ENCODE results near the gene MARCHF4.

The MARCHF4 gene

DNA sequence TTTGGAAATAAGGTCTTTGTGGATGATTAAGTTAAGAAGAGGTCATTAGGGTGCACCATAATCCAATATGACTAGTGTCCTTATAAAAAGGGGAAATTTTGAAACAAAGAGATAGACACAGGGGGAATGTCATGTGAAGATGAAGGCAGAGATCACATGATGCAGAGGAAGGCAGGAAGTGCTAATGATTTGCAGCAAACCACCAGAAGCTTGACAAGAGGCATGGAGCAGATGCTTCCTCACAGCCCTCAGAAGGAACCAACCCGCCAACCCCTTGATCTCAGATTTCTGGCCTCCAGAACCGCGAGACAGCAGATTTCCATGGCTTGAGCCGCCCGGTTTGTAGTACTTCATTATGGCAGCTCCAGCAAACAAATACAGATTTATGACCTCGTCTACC lies 22.6 kb upstream of the MARCHF4 start:
- H4K20me1 ChIP-seq (ENCODE audit: insufficient read depth, low read length): no peaks in the 10 kb centered on the region
- H3K4me1 ChIP-seq (ENCODE audit: insufficient read depth, low read length, severe bottlenecking): no peaks in the 10 kb centered on the region
- no peak overlapping the region for H3K4me2 ChIP-seq (ENCODE audit: low read length)
- H3K27ac ChIP-seq (ENCODE audit: low read depth, low read length, poor library complexity, severe bottlenecking): no peak overlapping the region
- H2AFZ ChIP-seq (ENCODE audit: low read length): no peak overlapping the region
- H3K79me2 ChIP-seq (ENCODE audit: insufficient read depth, low read length): no peaks in the 10 kb centered on the region
- no peaks in the 10 kb centered on the region for H3F3A ChIP-seq (ENCODE audit: insufficient read depth, low read length)
- H3K4me3 ChIP-seq (ENCODE audit: low read depth, low read length, poor library complexity, severe bottlenecking): no peak overlapping the region
- no peaks in the 10 kb centered on the region for H3K36me3 ChIP-seq (ENCODE audit: insufficient read depth, low read length)
- H3K9me3 ChIP-seq (ENCODE audit: low read length): no peaks in the 10 kb centered on the region
- no peaks in the 10 kb centered on the region for H3K27me3 ChIP-seq (ENCODE audit: insufficient read depth, low read length)
- no peaks in the 10 kb centered on the region for H3K9me2 ChIP-seq (ENCODE audit: low read depth, low read length)
- H3K9ac ChIP-seq (ENCODE audit: low read length): no peak overlapping the region
- no peak for TF ChIP-seq EZH2 (IDR thresholded peaks at IDR 0.05; ENCODE audit: borderline replicate concordance, low read length)
- TF ChIP-seq, protein P1, sequence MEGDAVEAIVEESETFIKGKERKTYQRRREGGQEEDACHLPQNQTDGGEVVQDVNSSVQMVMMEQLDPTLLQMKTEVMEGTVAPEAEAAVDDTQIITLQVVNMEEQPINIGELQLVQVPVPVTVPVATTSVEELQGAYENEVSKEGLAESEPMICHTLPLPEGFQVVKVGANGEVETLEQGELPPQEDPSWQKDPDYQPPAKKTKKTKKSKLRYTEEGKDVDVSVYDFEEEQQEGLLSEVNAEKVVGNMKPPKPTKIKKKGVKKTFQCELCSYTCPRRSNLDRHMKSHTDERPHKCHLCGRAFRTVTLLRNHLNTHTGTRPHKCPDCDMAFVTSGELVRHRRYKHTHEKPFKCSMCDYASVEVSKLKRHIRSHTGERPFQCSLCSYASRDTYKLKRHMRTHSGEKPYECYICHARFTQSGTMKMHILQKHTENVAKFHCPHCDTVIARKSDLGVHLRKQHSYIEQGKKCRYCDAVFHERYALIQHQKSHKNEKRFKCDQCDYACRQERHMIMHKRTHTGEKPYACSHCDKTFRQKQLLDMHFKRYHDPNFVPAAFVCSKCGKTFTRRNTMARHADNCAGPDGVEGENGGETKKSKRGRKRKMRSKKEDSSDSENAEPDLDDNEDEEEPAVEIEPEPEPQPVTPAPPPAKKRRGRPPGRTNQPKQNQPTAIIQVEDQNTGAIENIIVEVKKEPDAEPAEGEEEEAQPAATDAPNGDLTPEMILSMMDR (IDR thresholded peaks at IDR 0.05; ENCODE audit: low read length): no peak

DNA sequence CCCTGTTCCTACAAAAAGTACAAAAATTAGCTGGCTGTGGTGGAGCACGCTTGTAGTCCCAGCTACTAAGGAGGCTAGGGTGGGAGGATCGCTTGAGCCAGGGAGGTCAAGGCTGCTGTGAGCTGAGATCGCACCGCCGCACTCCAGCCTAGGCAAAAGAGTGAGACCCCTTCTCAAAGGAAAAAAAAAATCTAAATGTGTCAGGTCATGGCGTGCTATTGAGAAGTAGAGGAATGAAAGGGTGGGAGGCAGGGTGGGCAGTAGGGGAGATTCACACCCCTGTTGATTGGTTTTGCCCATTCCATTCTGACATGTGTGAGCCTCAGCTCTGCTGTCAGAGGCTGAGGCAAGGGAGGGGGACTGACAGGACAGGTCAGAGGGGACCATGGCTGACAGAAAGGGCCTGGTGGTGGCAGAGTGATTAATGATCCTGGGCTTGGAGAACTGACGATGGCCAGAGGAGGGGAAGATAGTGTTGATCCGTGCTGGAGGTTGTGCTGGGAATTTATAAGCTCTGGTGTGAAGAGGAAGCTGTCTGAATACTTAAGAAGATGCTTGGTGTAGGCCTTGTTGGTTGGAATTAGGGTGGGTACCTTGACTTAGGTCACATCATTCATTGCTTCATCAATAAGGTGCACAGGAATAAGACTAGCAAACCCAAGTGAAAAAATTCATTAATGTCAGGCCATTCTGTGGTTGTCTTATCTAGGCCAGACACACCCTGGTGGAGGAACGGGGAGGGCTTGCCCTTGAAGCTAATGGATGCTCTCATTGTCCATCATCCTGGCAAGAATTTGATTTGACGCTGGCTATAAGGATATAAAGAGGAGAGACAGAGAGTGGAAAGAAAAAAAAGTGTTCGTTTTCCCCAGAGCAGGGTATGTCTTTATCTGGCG lies 20.9 kb upstream of the MARCHF4 start:
- Histone ChIP-seq H3K4me1 (ENCODE audit: insufficient read depth, low read length, severe bottlenecking) (no peaks in the 10 kb centered on the region), H3K9me2 (ENCODE audit: low read depth, low read length) (no peaks in the 10 kb centered on the region), H4K20me1 (ENCODE audit: insufficient read depth, low read length) (no peaks in the 10 kb centered on the region), H3K4me3 (ENCODE audit: low read depth, low read length, poor library complexity, severe bottlenecking) (no peak overlapping the region), H3K9me3 (ENCODE audit: low read length) (no peaks in the 10 kb centered on the region), H3K27me3 (ENCODE audit: insufficient read depth, low read length) (no peaks in the 10 kb centered on the region), H3K79me2 (ENCODE audit: insufficient read depth, low read length) (no peaks in the 10 kb centered on the region), H3F3A (ENCODE audit: insufficient read depth, low read length) (no peaks in the 10 kb centered on the region), H3K27ac (ENCODE audit: low read depth, low read length, poor library complexity, severe bottlenecking) (no peak overlapping the region), H3K9ac (ENCODE audit: low read length) (no peak overlapping the region), H3K36me3 (ENCODE audit: insufficient read depth, low read length) (no peaks in the 10 kb centered on the region), H2AFZ (ENCODE audit: low read length) (no peak overlapping the region), H3K4me2 (ENCODE audit: low read length) (no peak overlapping the region)
- TF ChIP-seq, protein P1 (IDR thresholded peaks at IDR 0.05; ENCODE audit: low read length): no peak
- TF ChIP-seq EZH2 (IDR thresholded peaks at IDR 0.05; ENCODE audit: borderline replicate concordance, low read length): no peak

DNA sequence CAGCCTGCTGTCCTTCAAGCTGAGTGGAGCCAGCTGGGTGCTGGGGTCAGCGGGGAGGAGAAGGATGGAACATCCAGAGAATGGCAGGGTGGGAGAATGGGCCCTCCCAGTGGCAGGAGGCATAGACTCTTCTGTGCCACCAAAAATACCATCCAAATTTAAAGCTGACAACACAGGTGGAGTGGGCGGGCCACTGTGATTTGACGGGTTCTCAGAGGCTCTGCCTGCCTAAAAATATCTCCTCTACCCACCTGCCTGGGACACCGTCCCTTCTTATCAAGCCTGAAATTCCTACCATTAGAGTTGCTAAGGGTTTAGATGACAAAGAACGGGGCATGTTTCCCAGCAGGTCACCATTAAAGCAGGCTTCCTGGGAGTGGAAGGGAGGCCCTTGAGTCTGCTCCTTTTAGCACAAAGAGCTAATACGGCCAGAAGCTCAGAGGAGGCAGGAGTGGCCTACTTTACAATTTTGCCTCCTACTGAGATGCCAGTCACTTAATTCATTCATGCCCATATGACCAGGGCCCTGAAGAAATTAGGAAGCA lies 19.8 kb upstream of the MARCHF4 start:
- Histone ChIP-seq H3K4me3 (ENCODE audit: low read depth, low read length, poor library complexity, severe bottlenecking) (no peak overlapping the region), H2AFZ (ENCODE audit: low read length) (no peak overlapping the region), H3K27me3 (ENCODE audit: insufficient read depth, low read length) (no peaks in the 10 kb centered on the region), H3K9ac (ENCODE audit: low read length) (no peak overlapping the region), H3K36me3 (ENCODE audit: insufficient read depth, low read length) (no peaks in the 10 kb centered on the region), H3K9me2 (ENCODE audit: low read depth, low read length) (no peaks in the 10 kb centered on the region), H3K9me3 (ENCODE audit: low read length) (no peaks in the 10 kb centered on the region), H3K4me2 (ENCODE audit: low read length) (no peak overlapping the region), H3F3A (ENCODE audit: insufficient read depth, low read length) (no peaks in the 10 kb centered on the region), H4K20me1 (ENCODE audit: insufficient read depth, low read length) (no peaks in the 10 kb centered on the region), H3K4me1 (ENCODE audit: insufficient read depth, low read length, severe bottlenecking) (no peaks in the 10 kb centered on the region), H3K27ac (ENCODE audit: low read depth, low read length, poor library complexity, severe bottlenecking) (no peak overlapping the region), H3K79me2 (ENCODE audit: insufficient read depth, low read length) (no peaks in the 10 kb centered on the region)
- TF ChIP-seq, protein P1 (IDR thresholded peaks at IDR 0.05; ENCODE audit: low read length): no peak
- TF ChIP-seq EZH2 (IDR thresholded peaks at IDR 0.05; ENCODE audit: borderline replicate concordance, low read length): no peak
